ENCODE results near the gene TEX29. TPM values are rescaled to one million over a fixed set of nuclear protein-coding genes. Genes with fewer than 3 reads are reported as not detected.

TEX29 gene
- total RNA-seq, 4 donors from 2014 or later: not detected

DNA sequence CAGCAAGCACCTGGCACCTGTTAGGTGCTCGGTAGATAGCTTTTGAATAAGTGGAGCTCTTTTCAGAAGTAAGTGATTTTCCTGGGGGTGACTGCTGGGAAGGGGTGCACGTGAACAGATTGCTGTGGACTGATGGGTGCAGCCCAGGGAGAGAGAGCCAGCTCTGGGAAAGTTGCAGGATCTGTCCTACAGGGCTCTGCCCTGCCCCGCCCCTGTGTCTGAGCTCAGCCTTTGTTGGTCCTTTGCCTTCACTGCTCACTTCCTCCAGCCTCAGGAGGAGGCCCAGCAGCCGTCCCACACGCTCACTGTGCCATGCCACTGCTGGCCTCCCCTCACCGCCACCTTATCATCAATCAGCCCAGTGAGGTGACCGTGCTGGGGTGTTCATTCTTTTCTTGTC lies 33.7 kb upstream of the TEX29 start:
- WGBS, 2 donors: 84 to 93% methylated on average over 7 of the region's 7 CpGs
- TF ChIP-seq, protein P1, sequence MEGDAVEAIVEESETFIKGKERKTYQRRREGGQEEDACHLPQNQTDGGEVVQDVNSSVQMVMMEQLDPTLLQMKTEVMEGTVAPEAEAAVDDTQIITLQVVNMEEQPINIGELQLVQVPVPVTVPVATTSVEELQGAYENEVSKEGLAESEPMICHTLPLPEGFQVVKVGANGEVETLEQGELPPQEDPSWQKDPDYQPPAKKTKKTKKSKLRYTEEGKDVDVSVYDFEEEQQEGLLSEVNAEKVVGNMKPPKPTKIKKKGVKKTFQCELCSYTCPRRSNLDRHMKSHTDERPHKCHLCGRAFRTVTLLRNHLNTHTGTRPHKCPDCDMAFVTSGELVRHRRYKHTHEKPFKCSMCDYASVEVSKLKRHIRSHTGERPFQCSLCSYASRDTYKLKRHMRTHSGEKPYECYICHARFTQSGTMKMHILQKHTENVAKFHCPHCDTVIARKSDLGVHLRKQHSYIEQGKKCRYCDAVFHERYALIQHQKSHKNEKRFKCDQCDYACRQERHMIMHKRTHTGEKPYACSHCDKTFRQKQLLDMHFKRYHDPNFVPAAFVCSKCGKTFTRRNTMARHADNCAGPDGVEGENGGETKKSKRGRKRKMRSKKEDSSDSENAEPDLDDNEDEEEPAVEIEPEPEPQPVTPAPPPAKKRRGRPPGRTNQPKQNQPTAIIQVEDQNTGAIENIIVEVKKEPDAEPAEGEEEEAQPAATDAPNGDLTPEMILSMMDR (IDR thresholded peaks at IDR 0.05): no peak
- no peak for TF ChIP-seq POLR2A (IDR thresholded peaks at IDR 0.05)
- H3K4me3 ChIP-seq (ENCODE audit: low read depth, poor library complexity, severe bottlenecking): no peak overlapping the region
- DNase-seq (ENCODE audit: low spot score in 2 of 2): no peak
- intact Hi-C loops (cut with DNase I; ENCODE audit: low total_unique reads): no loop called here

DNA sequence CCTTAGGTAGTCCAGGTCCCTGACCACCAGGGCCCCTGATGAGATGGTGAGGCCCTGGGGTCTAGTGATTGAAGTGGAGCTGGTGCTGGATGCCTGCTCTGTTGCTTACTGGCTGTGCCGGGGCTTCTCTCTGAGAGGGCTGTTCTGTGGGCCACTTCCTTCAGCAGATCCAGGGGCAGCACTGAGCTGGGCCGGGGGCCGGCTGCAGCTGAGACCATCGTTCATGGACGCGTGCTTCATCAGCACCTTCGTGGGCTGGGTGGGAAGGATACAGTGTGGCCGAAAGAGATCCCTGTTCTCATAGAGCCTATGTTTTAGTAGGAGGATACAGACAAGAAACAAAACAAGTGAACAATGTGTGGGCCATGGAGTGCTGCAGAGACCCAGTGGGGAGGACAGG lies 33.2 kb upstream of the TEX29 start:
- 94 to 98% methylated on average over 8 of the region's 8 CpGs for WGBS, 2 donors
- TF ChIP-seq, protein P1 (IDR thresholded peaks at IDR 0.05): no peak
- TF ChIP-seq POLR2A (IDR thresholded peaks at IDR 0.05): no peak
- no peak for DNase-seq (ENCODE audit: low spot score in 2 of 2)
- intact Hi-C loops (cut with DNase I; ENCODE audit: low total_unique reads): no loop called here
- no peak overlapping the region for H3K4me3 ChIP-seq (ENCODE audit: low read depth, poor library complexity, severe bottlenecking)

DNA sequence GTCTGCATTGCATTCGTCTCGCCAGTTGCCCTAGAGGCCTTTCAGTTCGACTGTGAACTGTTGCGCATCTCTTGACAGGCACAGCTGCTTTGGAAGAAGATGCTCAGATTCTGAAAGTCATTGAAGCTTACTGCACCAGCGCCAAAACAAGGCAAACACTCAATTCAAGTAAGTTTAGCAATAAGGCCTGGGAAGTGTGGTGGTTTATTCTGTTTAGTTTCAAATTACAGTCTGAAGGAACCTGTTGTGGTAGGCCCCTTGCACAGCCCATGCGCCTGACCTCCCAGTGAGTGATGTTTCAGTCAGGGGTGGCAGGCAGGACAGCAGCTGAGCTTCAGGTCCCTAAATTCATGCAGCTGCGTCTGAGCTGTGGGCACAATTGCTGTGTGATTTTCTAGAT lies 32.2 kb upstream of the TEX29 start:
- no peak overlapping the region for H3K4me3 ChIP-seq (ENCODE audit: low read depth, poor library complexity, severe bottlenecking)
- TF ChIP-seq, protein P1 (IDR thresholded peaks at IDR 0.05): no peak
- TF ChIP-seq POLR2A (IDR thresholded peaks at IDR 0.05): no peak
- no peak for DNase-seq (ENCODE audit: low spot score in 2 of 2)
- intact Hi-C loops (cut with DNase I; ENCODE audit: low total_unique reads): no loop called here
- 88 to 94% methylated on average over 7 of the region's 7 CpGs for WGBS, 2 donors

DNA sequence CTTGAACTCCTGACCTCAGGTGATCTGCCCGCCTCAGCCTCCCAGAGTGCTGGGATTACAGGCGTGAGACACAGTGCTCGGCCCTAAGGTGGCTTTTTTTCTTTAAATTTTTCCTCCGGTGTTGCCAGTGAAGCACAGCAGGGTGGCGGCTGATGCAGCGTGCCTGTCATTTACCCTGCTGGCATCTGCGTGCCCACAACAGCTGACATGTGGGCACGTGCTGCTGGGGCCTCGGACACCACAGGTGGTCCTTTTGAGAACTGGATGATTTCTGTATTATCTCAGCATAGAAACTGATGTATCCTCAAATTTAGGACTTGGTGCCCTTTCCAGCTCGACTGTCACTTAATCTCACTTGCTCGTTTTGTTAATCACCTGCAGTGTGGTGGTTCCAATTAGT lies 31.2 kb upstream of the TEX29 start:
- H3K4me3 ChIP-seq (ENCODE audit: low read depth, poor library complexity, severe bottlenecking): no peak overlapping the region
- no peak for TF ChIP-seq POLR2A (IDR thresholded peaks at IDR 0.05)
- TF ChIP-seq, protein P1 (IDR thresholded peaks at IDR 0.05): no peak
- WGBS, 2 donors: 89 to 91% methylated on average over 11 of the region's 11 CpGs
- intact Hi-C loops (cut with DNase I; ENCODE audit: low total_unique reads): no loop called here
- DNase-seq (ENCODE audit: low spot score in 2 of 2): no peak

DNA sequence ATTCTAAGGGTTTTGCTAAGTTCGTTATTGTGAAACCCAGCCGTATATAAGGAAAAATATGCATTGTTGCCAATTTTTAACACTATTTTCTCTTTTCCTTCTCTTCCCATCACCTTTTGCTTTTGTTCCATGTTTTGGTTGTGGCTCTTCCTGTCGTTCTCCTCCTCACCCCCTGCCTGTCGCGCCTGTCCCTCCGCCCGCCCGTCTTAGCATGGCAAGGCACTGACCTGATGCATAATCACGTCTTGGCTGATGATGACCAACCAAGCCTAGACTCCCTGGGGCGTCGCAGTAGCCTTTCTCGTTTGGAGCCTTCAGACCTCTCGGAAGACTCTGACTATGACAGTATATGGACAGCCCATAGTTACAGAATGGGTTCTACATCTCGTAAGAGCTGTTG lies 28.5 kb upstream of the TEX29 start:
- DNase-seq (ENCODE audit: low spot score in 2 of 2): no peak
- intact Hi-C loops (cut with DNase I; ENCODE audit: low total_unique reads): no loop called here
- H3K4me3 ChIP-seq (ENCODE audit: low read depth, poor library complexity, severe bottlenecking): no peak overlapping the region
- 93 to 94% methylated on average over 14 of the region's 14 CpGs for WGBS, 2 donors
- TF ChIP-seq, protein P1 (IDR thresholded peaks at IDR 0.05): no peak
- no peak for TF ChIP-seq POLR2A (IDR thresholded peaks at IDR 0.05)

DNA sequence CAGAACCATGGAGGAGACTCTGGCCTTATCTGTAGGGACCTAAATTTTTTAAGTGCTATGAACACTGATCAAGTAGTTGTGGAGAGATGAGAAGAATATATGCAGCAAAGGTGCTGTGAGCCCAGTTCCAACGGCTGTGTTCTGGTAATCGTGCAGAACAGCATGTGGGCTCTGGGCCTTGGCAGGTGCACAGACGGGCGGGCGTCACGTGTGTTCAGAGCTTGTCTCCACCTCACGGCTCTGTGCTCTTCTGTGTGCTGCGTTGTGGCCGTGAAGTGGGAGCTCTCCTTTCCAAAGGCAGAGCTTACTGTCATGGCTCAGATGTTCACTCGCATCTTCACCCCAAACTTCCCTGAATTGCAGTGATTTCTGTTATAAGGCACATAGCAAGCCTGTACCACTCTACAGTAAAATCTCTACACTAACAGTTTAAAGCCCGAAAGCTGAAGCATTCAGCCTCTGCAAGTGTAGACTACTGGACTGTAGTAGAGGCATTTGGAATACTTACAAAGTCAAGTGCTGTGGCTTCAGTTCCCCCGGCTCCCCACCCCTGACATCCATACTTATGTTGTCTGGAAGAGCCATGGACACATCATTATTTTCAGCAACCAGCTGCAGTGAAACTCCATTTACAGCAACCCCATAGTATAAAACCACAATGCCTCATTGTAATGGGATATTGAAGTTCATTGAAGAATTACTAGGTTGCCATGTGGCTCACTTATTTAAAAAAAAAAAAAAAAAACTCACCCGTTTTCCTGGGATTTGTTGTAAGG lies 27.5 kb upstream of the TEX29 start:
- no peak for DNase-seq (ENCODE audit: low spot score in 2 of 2)
- intact Hi-C loops (cut with DNase I; ENCODE audit: low total_unique reads): no loop called here
- H3K4me3 ChIP-seq (ENCODE audit: low read depth, poor library complexity, severe bottlenecking): no peak overlapping the region
- TF ChIP-seq, protein P1 (IDR thresholded peaks at IDR 0.05): no peak
- TF ChIP-seq POLR2A (IDR thresholded peaks at IDR 0.05): no peak
- 93 to 96% methylated on average over 13 of the region's 13 CpGs for WGBS, 2 donors
